Prostate gland (tissue), 2 donors: ENCODE data around the gene CEP20. TPM values are rescaled to one million over a fixed set of nuclear protein-coding genes. Genes with fewer than 3 reads are reported as not detected.
A peak's percentile ranks its signal among the peaks of the same experiment; 100 is the strongest.

Experiments
- DNase-seq: peaks from one replicate; pipeline ENCODE4 v3.0.0-alpha.2; 2019; ENCODE audit warnings: low spot score
- H3K27ac ChIP-seq, 2 donors: fragments of 200-600 bp; sonication (generic); 2 replicates each; pipeline ENCODE4 v1.5.1; 2017 to 2019
- H3K27me3 ChIP-seq: fragments of 200-600 bp; sonication (generic); replicated peaks from 2 replicates; pipeline ENCODE4 v1.5.1; 2019; ENCODE audit not compliant: insufficient read depth
- H3K36me3 ChIP-seq, 2 donors: fragments of 200-600 bp; sonication (generic); 1 replicate in 1 of 2; 2 replicates in 1 of 2; pipeline versions ENCODE4 v1.5.1 to v1.8.1; 2017 to 2019
- H3K4me1 ChIP-seq: fragments of 200-600 bp; sonication (generic); replicated peaks from 2 replicates; pipeline ENCODE4 v1.5.1; 2019
- H3K4me3 ChIP-seq, 2 donors: fragments of 200-600 bp; sonication (generic); 2 replicates each; pipeline ENCODE4 v1.5.1; 2017 to 2019
- H3K9me3 ChIP-seq: fragments of 200-600 bp; sonication (generic); 2 replicates; pipeline ENCODE4 v1.5.1; 2017
- CTCF ChIP-seq, 4 experiments: fragments of 200-600 bp in 2 of 4; fragments of 450-650 bp in 2 of 4; sonication (generic) in 2 of 4; IDR thresholded peaks; 1 replicate in 3 of 4; 2 replicates in 1 of 4; pipeline ENCODE4 v1.5.1; 2016 to 2019; ENCODE audit warnings: antibody characterized with exemption in 4 of 4, mild to moderate bottlenecking in 2 of 4, moderate library complexity in 2 of 4
- POLR2A ChIP-seq: fragments of 450-650 bp; IDR thresholded peaks from one replicate; pipeline ENCODE4 v1.6.1; 2016; ENCODE audit warnings: antibody characterized with exemption, mild to moderate bottlenecking
- POLR2AphosphoS5 ChIP-seq: sonication (generic); formaldehyde crosslinking; IDR thresholded peaks from one replicate; pipeline ENCODE4 v1.6.1; 2017; ENCODE audit warnings: antibody characterized with exemption
- WGBS: methylation state at CpG from one replicate; pipeline ENCODE4 v1.1.5; 2018; 5-methylcytosine and 5-hydroxymethylcytosine counted together
- intact Hi-C: fragments of 100-400 bp; cut with DNase I; formaldehyde crosslinking; loops from one replicate; pipeline ENCODE4 v1.14.2; 2022
- total RNA-seq, 2 donors: library from RNA; depleted of rRNA; stranded (reverse); fragments of >200 nt; gene quantifications; one replicate each; pipeline ENCODE4 v1.1.0, GENCODE V29; 2016

CEP20 gene
- total RNA-seq, 2 donors from 2014 or later: 30.7 to 33.4 TPM

- intact Hi-C loops: no loop called here
- Histone ChIP-seq H3K4me3 (no peak overlapping the region), H3K4me1 (no peaks in the 10 kb centered on the region), H3K9me3 (no peaks in the 10 kb centered on the region), H3K36me3 (no peaks in the 10 kb centered on the region), H3K27me3 (no peaks in the 10 kb centered on the region), H3K27ac (no peak overlapping the region)
- DNase-seq: no peak
- WGBS: 76% methylated on average over 5 of the region's 5 CpGs
- TF ChIP-seq POLR2AphosphoS5 (no peak), CTCF (IDR thresholded peaks at IDR 0.05) (no peak), POLR2A (no peak)
Observed at GRCh38 chr16:15880434-15881308, 7.7 kb downstream of the CEP20 start.

GRCh38 chr16:15879255-15879811 lies 9.1 kb downstream of the CEP20 start:
- 67% methylated on average over 2 of the region's 2 CpGs for WGBS
- Histone ChIP-seq H3K4me3 (no peak overlapping the region), H3K36me3 (no peaks in the 10 kb centered on the region), H3K27me3 (no peaks in the 10 kb centered on the region), H3K9me3 (no peaks in the 10 kb centered on the region), H3K4me1 (no peaks in the 10 kb centered on the region), H3K27ac (no peak overlapping the region)
- DNase-seq: no peak
- intact Hi-C loops: no loop called here
- no peak for TF ChIP-seq POLR2A
- peak; percentile 48 for TF ChIP-seq POLR2AphosphoS5
- no peak for TF ChIP-seq CTCF (IDR thresholded peaks at IDR 0.05)

- H3K4me1 ChIP-seq: no peaks in the 10 kb centered on the region
- H3K4me3 ChIP-seq: no peak overlapping the region
- H3K36me3 ChIP-seq: no peaks in the 10 kb centered on the region
- WGBS: 91% methylated on average over 5 of the region's 5 CpGs
- H3K27me3 ChIP-seq: no peaks in the 10 kb centered on the region
- H3K9me3 ChIP-seq: no peaks in the 10 kb centered on the region
- no peak for DNase-seq
- no peak overlapping the region for H3K27ac ChIP-seq
- intact Hi-C loops: no loop called here
- no peak for TF ChIP-seq POLR2AphosphoS5
- TF ChIP-seq POLR2A: no peak
- no peak for TF ChIP-seq CTCF (IDR thresholded peaks at IDR 0.05)
Observed at GRCh38 chr16:15876503-15876902, 11.9 kb downstream of the CEP20 start.

- Histone ChIP-seq H3K27me3 (no peaks in the 10 kb centered on the region), H3K4me3 (no peak overlapping the region), H3K27ac (peak overlapping the region in 1 of 2 donors; percentile 28), H3K4me1 (no peaks in the 10 kb centered on the region), H3K36me3 (no peaks in the 10 kb centered on the region), H3K9me3 (no peaks in the 10 kb centered on the region)
- WGBS: 28% methylated on average over 7 of the region's 7 CpGs
- intact Hi-C loops: loop anchor here (5.0 kb wide), 1 partner anchor 247 kb away; no protein-coding TSS in a partner anchor
- TF ChIP-seq CTCF (IDR thresholded peaks at IDR 0.05) (peak; percentile 36 to 69 (median 54)), POLR2AphosphoS5 (peak; percentile 54), POLR2A (no peak)
- peak; percentile 37 for DNase-seq
Observed at GRCh38 chr16:15874745-15875314, 13.6 kb downstream of the CEP20 start.
